Transverse colon (tissue), 4 donors: Measurements from ENCODE around the gene PTH1R. TPM values are rescaled to one million over a fixed set of nuclear protein-coding genes. Genes with fewer than 3 reads are reported as not detected.
A peak's percentile ranks its signal among the peaks of the same experiment; 100 is the strongest.

Source experiments
- DNase-seq: peaks from one replicate; pipeline ENCODE4 v3.0.0-alpha.2; 2019
- H3K27ac ChIP-seq, 4 donors: fragments of 200-600 bp; sonication (generic); 2 replicates each; pipeline ENCODE4 v1.5.1; 2016 to 2018; ENCODE audit warnings: inconsistent platforms in 4 of 4
- H3K27me3 ChIP-seq: fragments of 200-600 bp; sonication (generic); 2 replicates; pipeline ENCODE4 v1.5.1; 2017; ENCODE audit warnings: inconsistent platforms
- H3K36me3 ChIP-seq, 4 donors: fragments of 200-600 bp; sonication (generic); 2 replicates each; pipeline ENCODE4 v1.5.1; 2017 to 2019; ENCODE audit warnings: inconsistent platforms in 4 of 4
- H3K4me1 ChIP-seq, 4 donors: fragments of 200-600 bp; sonication (generic); 2 replicates each; pipeline ENCODE4 v1.5.1; 2017 to 2020; ENCODE audit warnings: inconsistent platforms in 4 of 4
- H3K4me3 ChIP-seq, 4 donors: fragments of 200-600 bp; sonication (generic); 1 replicate in 1 of 4; 2 replicates in 3 of 4; pipeline versions ENCODE4 v1.5.1 to v1.6.1; 2017 to 2019; ENCODE audit warnings: inconsistent platforms in 4 of 4
- H3K9me3 ChIP-seq, 2 donors: fragments of 200-600 bp; sonication (generic); 2 replicates each; pipeline ENCODE4 v1.5.1; 2017 to 2019; ENCODE audit warnings: inconsistent platforms in 2 of 2
- CTCF ChIP-seq, 5 experiments: fragments of 200-600 bp in 3 of 5; fragments of 450-650 bp in 2 of 5; sonication (generic) in 3 of 5; IDR thresholded peaks; 1 replicate in 2 of 5; 2 replicates in 3 of 5; pipeline ENCODE4 v1.5.1; 2016 to 2017; ENCODE audit warnings: antibody characterized with exemption in 5 of 5, inconsistent platforms in 3 of 5, mild to moderate bottlenecking in 2 of 5, moderate library complexity in 1 of 5
- EP300 ChIP-seq: sonication (generic); formaldehyde crosslinking; IDR thresholded peaks from one replicate; pipeline ENCODE4 v1.6.1; 2017; ENCODE audit warnings: antibody characterized with exemption, low read depth
- POLR2A ChIP-seq: fragments of 450-650 bp; IDR thresholded peaks from one replicate; pipeline ENCODE4 v1.6.1; 2016; ENCODE audit warnings: antibody characterized with exemption, mild to moderate bottlenecking, moderate library complexity
- POLR2AphosphoS5 ChIP-seq, 3 donors: sonication (generic); formaldehyde crosslinking; IDR thresholded peaks; one replicate each; pipeline ENCODE4 v1.6.1; 2016; ENCODE audit warnings: antibody characterized with exemption in 3 of 3
- WGBS, 2 donors: methylation state at CpG; one replicate each; pipeline ENCODE4 v1.1.5; 2018; ENCODE audit warnings: low coverage in 1 of 2; 5-methylcytosine and 5-hydroxymethylcytosine counted together
- in situ Hi-C, 4 donors: fragments of 200-750 bp; cut with MboI; loops; one replicate each; pipeline versions ENCODE4 v1.15.0 to v1.15.1; 2017; ENCODE audit warnings: low sequenced_read_pairs in 3 of 4, low pct_ligation_motif_present in 1 of 4, low pct_unique_long_range_greater_than_20kb in 1 of 4
- intact Hi-C: fragments of 100-400 bp; cut with DNase I; formaldehyde crosslinking; loops from one replicate; pipeline ENCODE4 v1.15.1; 2023; ENCODE audit warnings: low total_unique reads
- total RNA-seq, 4 donors: library from RNA; depleted of rRNA; stranded (reverse); fragments of >200 nt; gene quantifications; one replicate each; pipeline ENCODE4 v1.1.0, GENCODE V29; 2016

Gene PTH1R
- total RNA-seq, 4 donors from 2014 or later: 0.60 to 2.5 (median 1.4) TPM; not detected in 1

DNA sequence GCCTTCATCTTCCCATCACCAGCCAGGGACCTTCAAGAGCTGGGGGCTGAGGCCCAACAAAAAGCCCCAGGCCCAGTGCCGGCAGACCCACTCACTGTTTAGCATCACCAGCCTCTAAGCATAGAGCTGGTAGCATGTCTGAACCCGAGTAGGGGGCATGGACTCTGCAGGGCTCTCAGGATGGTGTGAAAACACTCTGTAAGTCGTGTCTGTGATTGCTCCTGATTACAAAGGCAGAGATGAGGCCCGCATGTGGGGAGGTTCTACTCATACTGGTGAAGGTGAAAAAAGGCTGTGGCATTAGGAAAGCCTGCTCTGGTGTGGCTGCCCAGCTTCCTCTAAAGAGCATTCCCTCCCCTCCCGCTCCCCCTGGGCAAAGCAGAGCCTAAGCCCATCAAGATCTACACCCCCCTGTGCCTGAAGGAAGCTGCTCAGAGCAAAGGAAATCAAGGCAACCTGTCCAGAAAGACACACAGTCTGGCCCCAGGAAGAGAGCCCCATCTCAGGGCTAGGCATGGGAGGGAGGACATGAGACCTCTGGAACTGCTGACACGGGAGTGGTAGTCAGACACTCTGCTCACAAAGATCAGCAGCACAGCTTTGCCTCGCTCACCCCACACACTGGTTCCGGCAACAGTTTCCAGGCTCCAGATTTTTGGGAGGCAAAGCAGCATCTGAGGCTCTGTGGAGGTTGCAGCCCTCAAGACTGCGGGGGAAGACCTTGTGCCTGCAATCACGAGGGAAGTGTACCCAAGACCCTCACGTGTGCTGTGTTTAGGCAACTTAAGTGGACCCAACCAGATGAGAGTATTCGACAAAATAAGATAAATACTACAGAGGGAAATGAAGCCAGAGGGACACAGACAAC, 62.3 kb downstream of the PTH1R start:
- Histone ChIP-seq H3K4me1 (peaks cover 38 to 72% (median 59%) of the 10 kb centered on the region in 4 donors), H3K36me3 (peaks cover 0 to 13% (median 6%) of the 10 kb centered on the region in 4 donors), H3K27ac (peak overlapping the region; percentile 9 to 65 (median 42)), H3K4me3 (no peak overlapping the region), H3K27me3 (no peaks in the 10 kb centered on the region), H3K9me3 (no peaks in the 10 kb centered on the region)
- intact Hi-C loops: loop anchor here (5.0 kb wide), 1 partner anchor 37 kb away; the partner anchor contains the start of genes CCDC12 and NBEAL2
- 75 to 100% methylated on average over 1 to 12 of the region's 12 CpGs for WGBS, 2 donors
- no peak for TF ChIP-seq POLR2A
- no peak for TF ChIP-seq CTCF (IDR thresholded peaks at IDR 0.05)
- no peak for TF ChIP-seq EP300
- TF ChIP-seq POLR2AphosphoS5 (IDR thresholded peaks at IDR 0.05): no peak
- in situ Hi-C loops: loop anchor here in 1 of 4 donors (10.0 kb wide), 1 partner anchor 45 kb away; no protein-coding TSS in a partner anchor
- no peak for DNase-seq

DNA sequence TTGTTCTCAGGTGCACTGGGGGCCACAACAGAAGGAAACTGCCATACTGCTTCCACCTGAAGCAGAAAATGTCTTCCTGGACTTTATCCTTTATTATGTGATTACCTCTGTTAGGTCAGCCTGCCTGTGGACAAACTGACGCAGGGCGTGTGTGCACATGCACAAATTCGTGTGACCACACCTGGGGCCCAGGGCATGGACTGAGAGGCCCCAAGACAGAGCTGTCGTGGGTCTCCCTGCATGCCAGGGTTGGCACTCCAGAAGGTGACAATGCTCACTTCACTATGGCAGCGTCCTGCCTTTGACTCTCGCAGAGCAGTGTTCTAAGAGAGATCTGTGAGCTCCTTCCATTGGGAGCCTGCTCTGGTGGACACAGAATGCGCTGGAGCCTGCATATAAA, 64.6 kb downstream of the PTH1R start:
- peaks cover 42 to 74% (median 62%) of the 10 kb centered on the region in 4 donors for H3K4me1 ChIP-seq
- no peak overlapping the region for H3K4me3 ChIP-seq
- H3K9me3 ChIP-seq: no peaks in the 10 kb centered on the region
- in situ Hi-C loops: no loop called here
- TF ChIP-seq CTCF (IDR thresholded peaks at IDR 0.05) (no peak), EP300 (no peak), POLR2A (no peak), POLR2AphosphoS5 (IDR thresholded peaks at IDR 0.05) (peak in 1 of 3 donors; percentile 38)
- peak; percentile 60 for DNase-seq
- intact Hi-C loops: no loop called here
- peak overlapping the region; percentile 74 to 87 (median 84) for H3K27ac ChIP-seq
- peaks cover 0 to 13% (median 6%) of the 10 kb centered on the region in 4 donors for H3K36me3 ChIP-seq
- 80% methylated on average over 7 of the region's 7 CpGs; no CpG with 5 or more reads in 1 of the 2 donors for WGBS, 2 donors
- no peaks in the 10 kb centered on the region for H3K27me3 ChIP-seq

GRCh38 chr3:46942481-46943236, 65.1 kb downstream of the PTH1R start:
- Histone ChIP-seq H3K36me3 (peaks cover 0 to 13% (median 6%) of the 10 kb centered on the region in 4 donors), H3K4me1 (peaks cover 48 to 80% (median 68%) of the 10 kb centered on the region in 4 donors)
- intact Hi-C loops: no loop called here

More at GRCh38 chr3:46942481-46943236, 65.1 kb downstream of the PTH1R start:
- Histone ChIP-seq H3K4me3 (peak overlapping the region in 1 of 4 donors; percentile 16), H3K9me3 (no peaks in the 10 kb centered on the region), H3K27me3 (no peaks in the 10 kb centered on the region), H3K27ac (peak overlapping the region; percentile 74 to 87 (median 84))
- WGBS, 2 donors: 79 to 86% methylated on average over 2 to 12 of the region's 12 CpGs
- in situ Hi-C loops: no loop called here
- peak; percentile 6 for DNase-seq
- TF ChIP-seq POLR2AphosphoS5 (IDR thresholded peaks at IDR 0.05) (no peak), CTCF (IDR thresholded peaks at IDR 0.05) (no peak), EP300 (no peak)
